HEK293 (cell line): ENCODE data around the gene CSGALNACT2.

Source experiments
- CTCF ChIP-seq: fragments of 450-650 bp; formaldehyde crosslinking; IDR thresholded peaks from 2 replicates; pipeline ENCODE4 v1.5.1; 2016; ENCODE audit warnings: missing biosample characterization, missing genetic modification characterization
- MYNN ChIP-seq: fragments of 450-650 bp; formaldehyde crosslinking; IDR thresholded peaks from 2 replicates; pipeline ENCODE4 v1.5.1; 2016; ENCODE audit warnings: missing biosample characterization, missing genetic modification characterization, borderline replicate concordance
- ZNF140 ChIP-seq: fragments of 450-650 bp; formaldehyde crosslinking; IDR thresholded peaks from 2 replicates; pipeline ENCODE4 v1.5.1; 2016; ENCODE audit warnings: missing biosample characterization, missing genetic modification characterization
- ZNF24 ChIP-seq: fragments of 450-650 bp; formaldehyde crosslinking; IDR thresholded peaks from 2 replicates; pipeline ENCODE4 v1.5.1; 2016; ENCODE audit warnings: missing biosample characterization, missing genetic modification characterization
- ZNF501 ChIP-seq: fragments of 450-650 bp; formaldehyde crosslinking; IDR thresholded peaks from 2 replicates; pipeline ENCODE4 v1.5.1; 2016; ENCODE audit warnings: missing biosample characterization, missing genetic modification characterization

- TF ChIP-seq MYNN (tag by site-specific recombination) (no peak), CTCF (tag by site-specific recombination) (no peak), ZNF140 (tag by site-specific recombination) (no peak), ZNF501 (tag by site-specific recombination) (no peak), ZNF24 (tag by site-specific recombination) (no peak)
Measured at GRCh38 chr10:43177595-43177994, 39.4 kb downstream of the CSGALNACT2 start.
